ENCODE results near the gene NR1D1. TPM values are rescaled to one million over a fixed set of nuclear protein-coding genes. Genes with fewer than 3 reads are reported as not detected.

NR1D1 gene
- total and polyA plus RNA-seq, 2 of the 13 experiments (the other 11 are each of a cell fraction or from before 2014, with no cell fraction given), result 2.1 to 2.7 TPM

GRCh38 chr17:40098846-40099618 is 1.4 kb downstream of the NR1D1 start (continued):
- peak; percentile 97; the same call in 1 of the 2 replicates for TF ChIP-seq ZMAT3 (CRISPR knock-in tag; conservative IDR thresholded peaks at IDR 0.05)
- peak; percentile 98; the same call in 1 of the 2 replicates for TF ChIP-seq KLF9 (CRISPR knock-in tag; IDR thresholded peaks at IDR 0.05; ENCODE audit: low read depth)
- peak; percentile 86; the same call in 1 of the 2 replicates for TF ChIP-seq ZFP82 (CRISPR knock-in tag; IDR thresholded peaks at IDR 0.05; ENCODE audit: borderline replicate concordance)
- peak; percentile 91 for TF ChIP-seq JARID2 (CRISPR knock-in tag; IDR thresholded peaks at IDR 0.05; ENCODE audit: insufficient replicate concordance)
- TF ChIP-seq NR0B2 (CRISPR knock-in tag; IDR thresholded peaks at IDR 0.05), result peak; percentile 99; the same call in 1 of the 2 replicates
- peak; percentile 95 for TF ChIP-seq ZNF678 (CRISPR knock-in tag; IDR thresholded peaks at IDR 0.05)
- peak; percentile 96; the same call in 1 of the 2 replicates for TF ChIP-seq ZNF431 (CRISPR knock-in tag; IDR thresholded peaks at IDR 0.05; ENCODE audit: borderline replicate concordance, low read depth)
- peak; percentile 90 for TF ChIP-seq WIZ (CRISPR knock-in tag; IDR thresholded peaks at IDR 0.05)
- TF ChIP-seq NR2C2 (CRISPR knock-in tag; IDR thresholded peaks at IDR 0.05; ENCODE audit: borderline replicate concordance), result peak; percentile 77
- no peak for TF ChIP-seq REXO4 (CRISPR knock-in tag; IDR thresholded peaks at IDR 0.05; ENCODE audit: borderline replicate concordance)
- TF ChIP-seq, protein P1, sequence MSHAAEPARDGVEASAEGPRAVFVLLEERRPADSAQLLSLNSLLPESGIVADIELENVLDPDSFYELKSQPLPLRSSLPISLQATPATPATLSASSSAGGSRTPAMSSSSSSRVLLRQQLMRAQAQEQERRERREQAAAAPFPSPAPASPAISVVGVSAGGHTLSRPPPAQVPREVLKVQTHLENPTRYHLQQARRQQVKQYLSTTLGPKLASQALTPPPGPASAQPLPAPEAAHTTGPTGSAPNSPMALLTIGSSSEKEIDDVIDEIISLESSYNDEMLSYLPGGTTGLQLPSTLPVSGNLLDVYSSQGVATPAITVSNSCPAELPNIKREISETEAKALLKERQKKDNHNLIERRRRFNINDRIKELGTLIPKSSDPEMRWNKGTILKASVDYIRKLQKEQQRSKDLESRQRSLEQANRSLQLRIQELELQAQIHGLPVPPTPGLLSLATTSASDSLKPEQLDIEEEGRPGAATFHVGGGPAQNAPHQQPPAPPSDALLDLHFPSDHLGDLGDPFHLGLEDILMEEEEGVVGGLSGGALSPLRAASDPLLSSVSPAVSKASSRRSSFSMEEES (CRISPR knock-in tag; IDR thresholded peaks at IDR 0.05), result peak; percentile 99
- peak; percentile 26; the same call in 1 of the 2 replicates for TF ChIP-seq ZNF841 (CRISPR knock-in tag; IDR thresholded peaks at IDR 0.05; ENCODE audit: borderline replicate concordance)
- TF ChIP-seq MTA1 (CRISPR knock-in tag; IDR thresholded peaks at IDR 0.05; ENCODE audit: borderline replicate concordance), result peak; percentile 66; the same call in 1 of the 2 replicates
- peak; percentile 81 for TF ChIP-seq ZNF430 (CRISPR knock-in tag; IDR thresholded peaks at IDR 0.05)
- TF ChIP-seq RARA (CRISPR knock-in tag; IDR thresholded peaks at IDR 0.05), result peak; percentile 97
- TF ChIP-seq, protein P2, sequence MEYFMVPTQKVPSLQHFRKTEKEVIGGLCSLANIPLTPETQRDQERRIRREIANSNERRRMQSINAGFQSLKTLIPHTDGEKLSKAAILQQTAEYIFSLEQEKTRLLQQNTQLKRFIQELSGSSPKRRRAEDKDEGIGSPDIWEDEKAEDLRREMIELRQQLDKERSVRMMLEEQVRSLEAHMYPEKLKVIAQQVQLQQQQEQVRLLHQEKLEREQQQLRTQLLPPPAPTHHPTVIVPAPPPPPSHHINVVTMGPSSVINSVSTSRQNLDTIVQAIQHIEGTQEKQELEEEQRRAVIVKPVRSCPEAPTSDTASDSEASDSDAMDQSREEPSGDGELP (IDR thresholded peaks at IDR 0.05; ENCODE audit: borderline replicate concordance, low read depth), result peak; percentile 73
- peak; percentile 94 for TF ChIP-seq EED (CRISPR knock-in tag; IDR thresholded peaks at IDR 0.05)
- TF ChIP-seq HDAC6 (IDR thresholded peaks at IDR 0.05; ENCODE audit: low read depth, low read length), result no peak
- peak; percentile 66; the same call in 1 of the 2 replicates for TF ChIP-seq SMYD3 (CRISPR knock-in tag; IDR thresholded peaks at IDR 0.05)
- TF ChIP-seq ZNF234 (CRISPR knock-in tag; conservative IDR thresholded peaks at IDR 0.05), result no peak; the same call in 1 of the 2 replicates
- peak; percentile 98 for TF ChIP-seq ZNF749 (CRISPR knock-in tag; IDR thresholded peaks at IDR 0.05; ENCODE audit: borderline replicate concordance)
- peak; percentile 98 for TF ChIP-seq MTERF4 (CRISPR knock-in tag; IDR thresholded peaks at IDR 0.05)
- peak; percentile 99 for TF ChIP-seq RFX3 (CRISPR knock-in tag; IDR thresholded peaks at IDR 0.05)
- TF ChIP-seq ZNF317 (CRISPR knock-in tag; IDR thresholded peaks at IDR 0.05), result peak; percentile 88
- no peak; the same call in 1 of the 2 replicates for TF ChIP-seq IRX3 (CRISPR knock-in tag; IDR thresholded peaks at IDR 0.05; ENCODE audit: borderline replicate concordance, low read depth)
